ENCODE results near the gene GRIN3A.
"Not testable (repeated sequence)": the region's sequence is repeated elsewhere in the genome, so short reads cannot be mapped to it uniquely, and the experiment has no call there.

Gene GRIN3A

GRCh38 chr9:101578378-101578777 lies 160.1 kb downstream of the GRIN3A start:
- no peak for DNase-seq (ENCODE audit: low spot score)

GRCh38 chr9:101574731-101575333 lies 163.6 kb downstream of the GRIN3A start:
- DNase-seq (ENCODE audit: low spot score), result peak; percentile 20

- DNase-seq (ENCODE audit: low spot score), result no peak
Observed at GRCh38 chr9:101572316-101572715, 166.1 kb downstream of the GRIN3A start.

- DNase-seq (ENCODE audit: low spot score), result no peak
Observed at GRCh38 chr9:101571114-101571513, 167.3 kb downstream of the GRIN3A start.

- DNase-seq (ENCODE audit: low spot score), result no peak
Observed at GRCh38 chr9:101569741-101570501, 168.5 kb downstream of the GRIN3A start.

GRCh38 chr9:101567725-101568350 lies 170.6 kb downstream of the GRIN3A start:
- DNase-seq (ENCODE audit: low spot score), result no peak

- no peak for DNase-seq (ENCODE audit: low spot score)
Observed at GRCh38 chr9:101566904-101567724, 171.3 kb downstream of the GRIN3A start.

- DNase-seq (ENCODE audit: low spot score), result no peak
Observed at GRCh38 chr9:101564252-101564651, 174.2 kb downstream of the GRIN3A start.

GRCh38 chr9:101562966-101563365 lies 175.5 kb downstream of the GRIN3A start:
- DNase-seq (ENCODE audit: low spot score), result no peak

- no peak for DNase-seq (ENCODE audit: low spot score)
Observed at GRCh38 chr9:101561740-101562139, 176.7 kb downstream of the GRIN3A start.

GRCh38 chr9:101549472-101550098 lies 188.9 kb downstream of the GRIN3A start:
- not testable (repeated sequence) for DNase-seq (ENCODE audit: low spot score)

GRCh38 chr9:101543098-101543735 lies 195.2 kb downstream of the GRIN3A start:
- DNase-seq (ENCODE audit: low spot score), result no peak

GRCh38 chr9:101540069-101540468 lies 198.4 kb downstream of the GRIN3A start:
- DNase-seq (ENCODE audit: low spot score), result no peak

GRCh38 chr9:101536938-101537337 lies 201.5 kb downstream of the GRIN3A start:
- no peak for DNase-seq (ENCODE audit: low spot score)

GRCh38 chr9:101536351-101536750 lies 202.1 kb downstream of the GRIN3A start:
- no peak for DNase-seq (ENCODE audit: low spot score)

- DNase-seq (ENCODE audit: low spot score), result peak; percentile 99
Observed at GRCh38 chr9:101533334-101534204, 204.9 kb downstream of the GRIN3A start, which contains the start of gene RNF20. Gene RNF20, plus strand, starts transcription at chr9:101533853. Its CDS starts 1,571 bp downstream, at chr9:101535424.

GRCh38 chr9:101530076-101530711 lies 208.3 kb downstream of the GRIN3A start:
- peak; percentile 89 for DNase-seq (ENCODE audit: low spot score)

GRCh38 chr9:101528015-101528414 lies 210.4 kb downstream of the GRIN3A start:
- no peak for DNase-seq (ENCODE audit: low spot score)

- DNase-seq (ENCODE audit: low spot score), result no peak
Observed at GRCh38 chr9:101527066-101527465, 211.4 kb downstream of the GRIN3A start.

GRCh38 chr9:101524371-101524770 lies 214.1 kb downstream of the GRIN3A start:
- no peak for DNase-seq (ENCODE audit: low spot score)

Data from Ammon's horn (tissue), 1 donor.